ENCODE results near the gene TBC1D13. TPM values are rescaled to one million over a fixed set of nuclear protein-coding genes. Genes with fewer than 3 reads are reported as not detected.

Gene TBC1D13
- total and polyA plus RNA-seq, 5 donors from 2014 or later, result 13.3 to 24.3 (median 16.9) TPM

DNA sequence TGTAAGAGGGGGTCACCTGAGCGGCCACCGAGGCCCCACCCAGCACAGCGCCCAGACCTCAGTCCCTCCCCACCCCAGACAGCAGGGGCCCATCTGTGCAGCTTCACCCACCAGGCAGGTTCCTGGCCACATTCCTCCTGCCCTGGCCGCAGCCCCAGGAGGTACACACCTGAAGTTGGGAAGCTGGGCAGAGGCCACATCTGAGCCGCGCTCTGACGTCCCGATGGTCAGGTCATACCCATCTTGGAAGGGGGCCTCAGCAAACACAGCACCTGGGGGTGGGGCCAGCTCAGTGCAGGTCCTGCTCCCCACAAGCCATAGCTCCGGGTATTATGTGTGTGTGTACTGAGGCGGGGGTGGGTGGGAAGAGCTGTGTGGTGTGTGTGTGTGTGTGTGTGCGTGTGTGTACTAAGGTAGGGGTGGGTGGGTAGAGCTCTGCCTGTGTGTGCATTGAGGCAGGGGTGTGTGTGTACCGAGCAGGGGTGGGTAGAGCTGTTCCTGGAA, 36.9 kb downstream of the TBC1D13 start:
- no peak overlapping the region for H3K27ac Mint-ChIP-seq
- H3K4me3 Mint-ChIP-seq, result peak overlapping the region in 1 of 4 donors; percentile 41
- no peak overlapping the region for H3K4me3 ChIP-seq (ENCODE audit: low read depth, low read length)
- H3K9me3 Mint-ChIP-seq, result no peaks in the 10 kb centered on the region
- peaks cover 45% of the 10 kb centered on the region for H3K36me3 ChIP-seq (ENCODE audit: control insufficient read depth, insufficient read depth, low read length)
- DNase-seq, result no peak
- H3K27ac ChIP-seq (ENCODE audit: insufficient read depth, low read length, poor library complexity, severe bottlenecking), result no peak overlapping the region
- no peaks in the 10 kb centered on the region for H3K27me3 ChIP-seq (ENCODE audit: control insufficient read depth, insufficient read depth, low read length)
- peaks cover 19% of the 10 kb centered on the region for H3K36me3 Mint-ChIP-seq
- no peaks in the 10 kb centered on the region for H3K9me3 ChIP-seq (ENCODE audit: control insufficient read depth in 2 of 2, low read length in 2 of 2)
- no peak for ATAC-seq (ENCODE audit: low read depth in 2 of 2)
- no peaks in the 10 kb centered on the region for H3K27me3 Mint-ChIP-seq
- H3K4me1 ChIP-seq (ENCODE audit: control insufficient read depth, insufficient read depth, low read length, poor library complexity, severe bottlenecking), result peaks cover 22% of the 10 kb centered on the region
- H3K4me1 Mint-ChIP-seq, result peaks cover 3 to 34% (median 9%) of the 10 kb centered on the region in 4 donors

DNA sequence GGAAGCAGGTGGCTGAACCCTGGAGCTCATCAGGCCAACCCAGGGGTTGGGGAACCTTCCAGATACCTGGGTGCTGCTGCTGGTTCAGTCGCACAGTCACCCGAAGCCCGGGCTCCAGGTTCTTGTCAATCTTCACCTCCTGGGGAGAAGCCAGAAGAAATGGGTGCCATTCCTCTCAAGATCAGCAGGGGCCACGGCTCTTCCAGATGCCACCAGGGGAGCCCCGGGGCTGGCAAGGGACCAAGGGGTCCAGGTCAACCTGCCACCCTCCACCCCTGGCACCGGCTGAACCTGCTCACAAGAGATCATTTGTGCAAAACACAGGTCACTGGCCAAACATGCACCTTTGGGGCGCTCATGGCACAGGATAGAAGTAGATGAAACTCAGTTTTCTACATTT, 37.9 kb downstream of the TBC1D13 start:
- Histone ChIP-seq H3K36me3 (ENCODE audit: control insufficient read depth, insufficient read depth, low read length) (peaks cover 45% of the 10 kb centered on the region), H3K27me3 (ENCODE audit: control insufficient read depth, insufficient read depth, low read length) (no peaks in the 10 kb centered on the region), H3K27ac (ENCODE audit: insufficient read depth, low read length, poor library complexity, severe bottlenecking) (no peak overlapping the region), H3K4me3 (ENCODE audit: low read depth, low read length) (no peak overlapping the region), H3K9me3 (ENCODE audit: control insufficient read depth in 2 of 2, low read length in 2 of 2) (no peaks in the 10 kb centered on the region), H3K4me1 (ENCODE audit: control insufficient read depth, insufficient read depth, low read length, poor library complexity, severe bottlenecking) (peaks cover 17% of the 10 kb centered on the region)
- Mint-ChIP-seq H3K27me3 (no peaks in the 10 kb centered on the region), H3K4me3 (peak overlapping the region in 1 of 4 donors; percentile 71), H3K27ac (peak overlapping the region in 1 of 3 donors; percentile 64), H3K36me3 (peaks cover 19% of the 10 kb centered on the region), H3K9me3 (no peaks in the 10 kb centered on the region), H3K4me1 (peaks cover 8 to 32% (median 10%) of the 10 kb centered on the region in 4 donors)
- no peak for DNase-seq
- ATAC-seq (ENCODE audit: low read depth in 2 of 2), result no peak

DNA sequence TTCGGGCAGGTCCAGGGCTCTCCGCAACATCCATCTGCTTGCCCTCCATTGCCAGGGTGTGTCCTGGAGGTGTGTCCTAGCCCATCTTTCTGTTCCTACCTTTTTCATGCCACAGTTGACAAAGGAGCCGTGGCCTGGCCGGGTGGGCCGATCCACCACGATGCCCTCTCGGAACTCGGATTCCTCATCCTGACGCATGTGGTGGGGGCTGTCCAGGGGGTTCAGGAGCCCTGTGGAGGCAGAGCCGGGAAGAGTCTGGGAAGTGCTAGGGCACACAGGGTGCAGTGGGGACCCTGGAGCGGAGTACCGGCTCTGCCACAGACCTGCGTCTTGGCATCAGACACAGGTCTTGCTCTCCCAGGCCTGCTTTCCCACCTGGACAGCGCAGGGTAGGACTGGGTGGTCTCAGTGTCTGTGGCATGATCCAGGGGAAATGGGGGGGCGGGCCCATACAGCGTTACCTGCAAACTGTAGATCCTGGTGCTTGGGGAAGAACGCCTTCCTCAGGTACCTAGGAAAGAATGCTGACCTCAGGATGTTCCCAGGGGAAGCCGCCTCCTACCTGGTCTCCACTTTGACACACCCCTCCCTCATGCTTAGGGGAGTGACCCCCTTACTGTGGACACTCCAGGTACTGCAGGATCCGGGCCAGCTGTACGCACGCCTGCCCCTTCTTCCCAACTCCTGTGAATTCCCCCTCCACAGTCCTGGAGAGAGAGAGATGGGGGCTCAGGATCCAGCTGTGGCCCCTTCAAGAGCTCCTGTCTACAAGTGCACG, 39.1 kb downstream of the TBC1D13 start:
- Histone ChIP-seq H3K4me1 (ENCODE audit: control insufficient read depth, insufficient read depth, low read length, poor library complexity, severe bottlenecking) (peaks cover 19% of the 10 kb centered on the region), H3K27ac (ENCODE audit: insufficient read depth, low read length, poor library complexity, severe bottlenecking) (no peak overlapping the region), H3K9me3 (ENCODE audit: control insufficient read depth in 2 of 2, low read length in 2 of 2) (no peaks in the 10 kb centered on the region), H3K36me3 (ENCODE audit: control insufficient read depth, insufficient read depth, low read length) (peaks cover 45% of the 10 kb centered on the region), H3K4me3 (ENCODE audit: low read depth, low read length) (no peak overlapping the region), H3K27me3 (ENCODE audit: control insufficient read depth, insufficient read depth, low read length) (no peaks in the 10 kb centered on the region)
- ATAC-seq (ENCODE audit: low read depth in 2 of 2), result no peak
- no peak overlapping the region for H3K27ac Mint-ChIP-seq
- no peaks in the 10 kb centered on the region for H3K27me3 Mint-ChIP-seq
- peak overlapping the region in 2 of 4 donors; percentile 15 to 98 for H3K4me3 Mint-ChIP-seq
- peaks cover 19% of the 10 kb centered on the region for H3K36me3 Mint-ChIP-seq
- DNase-seq, result no peak
- peaks cover 8 to 31% (median 11%) of the 10 kb centered on the region in 4 donors for H3K4me1 Mint-ChIP-seq
- H3K9me3 Mint-ChIP-seq, result no peaks in the 10 kb centered on the region

DNA sequence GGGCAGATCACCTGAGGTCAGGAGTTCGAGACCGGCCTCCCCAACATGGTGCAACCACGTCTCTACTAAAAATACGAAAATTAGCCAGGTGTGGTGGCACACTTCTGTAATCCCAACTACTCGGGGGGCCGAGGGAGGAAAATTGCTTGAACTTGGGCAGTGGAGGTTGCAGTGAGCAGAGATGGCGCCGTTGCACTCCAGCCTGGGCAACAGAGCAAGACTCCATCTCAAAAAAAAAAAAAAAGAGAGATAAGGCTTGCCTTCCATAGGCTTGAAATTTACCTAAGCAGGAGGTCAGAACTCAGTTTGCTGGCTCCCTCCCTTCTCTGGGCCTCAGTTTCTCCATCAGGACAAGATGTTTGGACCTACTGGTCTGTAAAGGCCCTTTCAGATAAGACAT, 41.2 kb downstream of the TBC1D13 start:
- ATAC-seq (ENCODE audit: low read depth in 2 of 2) (no peak), DNase-seq (no peak)
- Mint-ChIP-seq H3K4me3 (peak overlapping the region; percentile 70 to 98 (median 97)), H3K27ac (peak overlapping the region; percentile 93 to 95 (median 95)), H3K9me3 (no peaks in the 10 kb centered on the region), H3K27me3 (no peaks in the 10 kb centered on the region), H3K4me1 (peaks cover 8 to 26% (median 11%) of the 10 kb centered on the region in 4 donors), H3K36me3 (peaks cover 16% of the 10 kb centered on the region)
- Histone ChIP-seq H3K9me3 (ENCODE audit: control insufficient read depth in 2 of 2, low read length in 2 of 2) (no peaks in the 10 kb centered on the region), H3K4me1 (ENCODE audit: control insufficient read depth, insufficient read depth, low read length, poor library complexity, severe bottlenecking) (peaks cover 19% of the 10 kb centered on the region), H3K27me3 (ENCODE audit: control insufficient read depth, insufficient read depth, low read length) (no peaks in the 10 kb centered on the region), H3K4me3 (ENCODE audit: low read depth, low read length) (peak overlapping the region; percentile 80), H3K27ac (ENCODE audit: insufficient read depth, low read length, poor library complexity, severe bottlenecking) (peak overlapping the region; percentile 72), H3K36me3 (ENCODE audit: control insufficient read depth, insufficient read depth, low read length) (peaks cover 32% of the 10 kb centered on the region)

DNA sequence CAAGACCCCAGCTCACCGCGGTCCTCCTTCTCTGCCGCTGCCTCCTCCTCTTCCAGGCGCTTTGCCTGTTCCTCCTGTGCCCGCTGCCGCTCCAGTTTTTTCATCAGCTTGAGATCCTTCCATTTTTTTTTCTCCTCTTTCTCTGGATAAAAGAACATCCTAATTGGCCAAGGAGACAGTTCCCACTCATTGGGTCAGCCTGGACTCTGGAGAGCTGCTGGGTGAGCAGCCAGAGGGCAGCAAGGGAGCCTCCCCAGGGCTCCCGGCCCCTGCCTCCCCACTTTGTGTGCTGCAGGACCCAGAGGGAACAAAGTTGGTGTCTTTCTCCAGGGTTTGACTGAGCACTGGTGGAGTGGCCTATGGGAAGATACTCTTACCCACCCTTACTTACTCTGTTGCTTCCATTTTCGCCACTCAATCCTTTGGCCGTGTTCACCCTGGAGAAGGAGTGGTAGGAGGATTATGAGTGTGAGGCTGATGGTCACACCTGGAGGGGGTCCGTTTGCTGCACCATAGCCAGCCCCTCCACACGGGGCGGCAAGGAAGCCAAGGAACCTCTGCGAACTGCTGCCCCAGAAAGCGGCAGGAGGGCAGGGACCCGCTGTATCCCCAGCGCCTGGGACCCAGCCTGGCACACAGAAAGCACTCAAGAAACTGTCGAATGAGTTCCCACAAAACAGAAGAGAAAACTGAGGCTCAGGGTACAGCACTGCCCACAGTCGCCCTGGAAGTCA, 41.8 kb downstream of the TBC1D13 start:
- DNase-seq, result no peak
- peaks cover 19% of the 10 kb centered on the region for H3K4me1 ChIP-seq (ENCODE audit: control insufficient read depth, insufficient read depth, low read length, poor library complexity, severe bottlenecking)
- peak overlapping the region; percentile 90 to 98 (median 97) for H3K4me3 Mint-ChIP-seq
- H3K27ac ChIP-seq (ENCODE audit: insufficient read depth, low read length, poor library complexity, severe bottlenecking), result peak overlapping the region; percentile 72
- peak overlapping the region; percentile 93 to 95 (median 95) for H3K27ac Mint-ChIP-seq
- H3K36me3 Mint-ChIP-seq, result peaks cover 16% of the 10 kb centered on the region
- H3K9me3 ChIP-seq (ENCODE audit: control insufficient read depth in 2 of 2, low read length in 2 of 2), result no peaks in the 10 kb centered on the region
- H3K27me3 Mint-ChIP-seq, result no peaks in the 10 kb centered on the region
- peaks cover 8 to 26% (median 11%) of the 10 kb centered on the region in 4 donors for H3K4me1 Mint-ChIP-seq
- no peak for ATAC-seq (ENCODE audit: low read depth in 2 of 2)
- peak overlapping the region; percentile 80 for H3K4me3 ChIP-seq (ENCODE audit: low read depth, low read length)
- H3K9me3 Mint-ChIP-seq, result no peaks in the 10 kb centered on the region
- H3K36me3 ChIP-seq (ENCODE audit: control insufficient read depth, insufficient read depth, low read length), result peaks cover 31% of the 10 kb centered on the region
- H3K27me3 ChIP-seq (ENCODE audit: control insufficient read depth, insufficient read depth, low read length), result no peaks in the 10 kb centered on the region

DNA sequence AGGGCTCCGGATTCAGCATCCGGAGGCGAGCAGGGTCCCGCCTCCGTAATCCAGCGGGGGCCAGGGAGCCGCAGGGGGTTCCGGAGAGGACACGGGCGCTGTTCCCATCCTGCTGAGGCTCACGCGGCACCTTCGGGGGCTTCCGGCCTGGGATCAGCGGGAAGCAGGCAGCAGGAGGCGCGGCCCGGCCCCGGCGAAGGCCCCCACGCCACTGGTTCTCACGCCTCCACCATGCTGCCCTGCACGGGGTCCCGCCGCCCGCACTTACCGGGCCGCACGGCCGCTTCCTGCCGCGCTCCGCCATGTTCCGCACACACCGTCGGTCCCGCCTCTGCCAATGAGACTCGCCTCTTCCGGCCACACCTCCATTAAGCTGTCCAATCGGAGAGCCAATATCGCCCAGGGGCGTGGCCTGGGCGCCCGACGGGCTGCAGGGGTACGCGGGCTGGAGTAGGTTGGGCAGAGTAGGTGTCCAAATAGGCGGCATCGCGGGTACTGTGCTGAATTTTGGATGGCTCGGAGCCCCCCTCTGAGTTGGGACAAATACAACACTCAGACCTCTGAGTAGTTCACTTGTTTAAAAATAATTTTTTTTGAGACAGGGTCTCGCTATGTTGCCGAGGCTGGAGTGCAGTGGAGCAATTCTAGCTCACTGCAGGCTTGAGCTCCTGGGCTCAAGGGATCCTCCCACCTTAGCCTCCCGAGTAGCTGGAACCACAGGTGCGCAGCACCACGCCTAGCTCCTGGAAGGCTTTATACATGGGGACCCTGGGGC, 42.6 kb downstream of the TBC1D13 start, which contains the start of gene SPOUT1:
SPOUT1 (minus strand) TSS at position 318 of the 775 bp plus-strand sequence; CDS start at position 304, 14 bp downstream.
- Mint-ChIP-seq H3K27me3 (no peaks in the 10 kb centered on the region), H3K9me3 (no peaks in the 10 kb centered on the region), H3K27ac (peak within 1 kb of the TSS; percentile 93 to 95 (median 95)), H3K4me1 (peaks cover 8 to 26% (median 11%) of the 10 kb centered on the region in 4 donors), H3K36me3 (peaks cover 14% of the 10 kb centered on the region), H3K4me3 (peak within 1 kb of the TSS; percentile 90 to 98 (median 97))
- Histone ChIP-seq H3K9me3 (ENCODE audit: control insufficient read depth in 2 of 2, low read length in 2 of 2) (no peaks in the 10 kb centered on the region), H3K4me1 (ENCODE audit: control insufficient read depth, insufficient read depth, low read length, poor library complexity, severe bottlenecking) (peaks cover 19% of the 10 kb centered on the region), H3K27me3 (ENCODE audit: control insufficient read depth, insufficient read depth, low read length) (no peaks in the 10 kb centered on the region), H3K27ac (ENCODE audit: insufficient read depth, low read length, poor library complexity, severe bottlenecking) (peak within 1 kb of the TSS; percentile 72), H3K4me3 (ENCODE audit: low read depth, low read length) (peak within 1 kb of the TSS; percentile 80), H3K36me3 (ENCODE audit: control insufficient read depth, insufficient read depth, low read length) (peaks cover 25% of the 10 kb centered on the region)
- DNase-seq (peak; percentile 92 to 95 (median 92)), ATAC-seq (ENCODE audit: low read depth in 2 of 2) (peak; percentile 99)

DNA sequence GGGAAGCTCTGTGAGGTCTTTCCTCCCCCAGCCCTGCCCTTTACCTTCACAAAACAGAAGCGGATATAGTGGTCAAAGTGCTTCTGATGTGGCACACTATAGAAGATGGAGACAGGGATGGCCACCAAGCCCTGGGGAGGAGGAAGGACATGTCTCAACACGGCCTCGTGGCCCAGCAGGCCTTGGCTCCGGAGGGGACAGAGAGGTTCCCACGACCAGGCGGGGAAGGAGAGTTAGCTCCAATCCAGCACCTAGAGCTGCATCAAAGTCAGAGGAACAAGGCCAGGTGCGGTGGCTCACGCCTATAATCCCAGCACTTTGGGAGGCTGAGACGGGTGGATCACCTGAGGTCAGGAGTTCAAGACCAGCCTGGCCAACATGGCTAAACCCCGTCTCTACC, 46.6 kb downstream of the TBC1D13 start:
- Mint-ChIP-seq H3K27ac (no peak overlapping the region), H3K9me3 (no peaks in the 10 kb centered on the region), H3K27me3 (no peaks in the 10 kb centered on the region), H3K4me3 (no peak overlapping the region), H3K4me1 (peaks cover 5 to 15% (median 9%) of the 10 kb centered on the region in 4 donors), H3K36me3 (peaks cover 9% of the 10 kb centered on the region)
- Histone ChIP-seq H3K36me3 (ENCODE audit: control insufficient read depth, insufficient read depth, low read length) (peaks cover 3% of the 10 kb centered on the region), H3K27me3 (ENCODE audit: control insufficient read depth, insufficient read depth, low read length) (no peaks in the 10 kb centered on the region), H3K9me3 (ENCODE audit: control insufficient read depth in 2 of 2, low read length in 2 of 2) (no peaks in the 10 kb centered on the region), H3K4me1 (ENCODE audit: control insufficient read depth, insufficient read depth, low read length, poor library complexity, severe bottlenecking) (peaks cover 14% of the 10 kb centered on the region), H3K4me3 (ENCODE audit: low read depth, low read length) (no peak overlapping the region), H3K27ac (ENCODE audit: insufficient read depth, low read length, poor library complexity, severe bottlenecking) (no peak overlapping the region)
- DNase-seq (no peak), ATAC-seq (ENCODE audit: low read depth in 2 of 2) (no peak)
